ENCODE results near the gene APCDD1L. TPM values are rescaled to one million over a fixed set of nuclear protein-coding genes. Genes with fewer than 3 reads are reported as not detected.

APCDD1L gene
- polyA plus RNA-seq, 1 donor from 2014 or later: not detected

Other genes with a start within 250 kb of the APCDD1L start
- gene RAB22A, start 205.7 kb downstream of the APCDD1L start, polyA plus RNA-seq: 14.5 and 15.7 TPM in 2 replicates
- 29.4 and 32.5 TPM in 2 replicates for gene VAPB, start 126.2 kb downstream of the APCDD1L start, polyA plus RNA-seq
- 120 and 130 TPM in 2 replicates for gene STX16, start 135.9 kb upstream of the APCDD1L start, polyA plus RNA-seq
- gene NPEPL1, start 177.4 kb upstream of the APCDD1L start, polyA plus RNA-seq: 63.4 and 81.9 TPM in 2 replicates

Data from neural cell (in vitro differentiated cells).